OCI-LY7 (cell line): ENCODE results near the gene FKBP9.
"Not testable (repeated sequence)": the region's sequence is repeated elsewhere in the genome, so short reads cannot be mapped to it uniquely, and the experiment has no call there.

Experiments used
- EZH2phosphoT487 ChIP-seq: fragments of 200-600 bp; sonication (generic); IDR thresholded peaks from 2 replicates; pipeline ENCODE4 v1.6.1; 2018; ENCODE audit warnings: low read depth, borderline replicate concordance, mild to moderate bottlenecking, mixed run types, antibody characterized with exemption, low read length, moderate library complexity, mixed read lengths
- TF ChIP-seq, protein P1 (sequence below): fragments of 200-600 bp; sonication (generic); conservative IDR thresholded peaks from 2 replicates; pipeline ENCODE4 v1.5.1; 2014; ENCODE audit warnings: mild to moderate bottlenecking, antibody characterized with exemption, low read length, moderate library complexity, mixed read lengths

DNA sequence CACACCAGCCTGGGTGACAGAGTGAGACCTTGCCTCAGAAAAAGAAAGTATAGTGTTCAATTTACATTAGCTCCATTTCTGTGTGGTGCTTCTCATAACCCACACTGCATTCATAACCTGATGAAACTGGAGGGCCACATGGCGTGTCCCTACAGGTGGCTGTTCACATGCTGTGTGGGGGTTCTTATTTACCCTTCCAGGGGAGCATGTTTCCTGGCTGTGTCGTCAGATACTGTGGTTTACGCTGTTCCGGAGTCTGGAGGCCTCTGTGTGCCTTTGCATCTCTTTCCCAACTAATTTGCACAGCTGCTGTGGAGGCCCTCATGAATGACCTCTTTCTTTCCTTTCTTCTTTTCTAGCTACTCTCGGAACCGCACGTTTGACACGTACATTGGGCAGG, 30.9 kb downstream of the FKBP9 start:
- TF ChIP-seq, protein P1, sequence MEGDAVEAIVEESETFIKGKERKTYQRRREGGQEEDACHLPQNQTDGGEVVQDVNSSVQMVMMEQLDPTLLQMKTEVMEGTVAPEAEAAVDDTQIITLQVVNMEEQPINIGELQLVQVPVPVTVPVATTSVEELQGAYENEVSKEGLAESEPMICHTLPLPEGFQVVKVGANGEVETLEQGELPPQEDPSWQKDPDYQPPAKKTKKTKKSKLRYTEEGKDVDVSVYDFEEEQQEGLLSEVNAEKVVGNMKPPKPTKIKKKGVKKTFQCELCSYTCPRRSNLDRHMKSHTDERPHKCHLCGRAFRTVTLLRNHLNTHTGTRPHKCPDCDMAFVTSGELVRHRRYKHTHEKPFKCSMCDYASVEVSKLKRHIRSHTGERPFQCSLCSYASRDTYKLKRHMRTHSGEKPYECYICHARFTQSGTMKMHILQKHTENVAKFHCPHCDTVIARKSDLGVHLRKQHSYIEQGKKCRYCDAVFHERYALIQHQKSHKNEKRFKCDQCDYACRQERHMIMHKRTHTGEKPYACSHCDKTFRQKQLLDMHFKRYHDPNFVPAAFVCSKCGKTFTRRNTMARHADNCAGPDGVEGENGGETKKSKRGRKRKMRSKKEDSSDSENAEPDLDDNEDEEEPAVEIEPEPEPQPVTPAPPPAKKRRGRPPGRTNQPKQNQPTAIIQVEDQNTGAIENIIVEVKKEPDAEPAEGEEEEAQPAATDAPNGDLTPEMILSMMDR: not testable (repeated sequence)
- not testable (repeated sequence) for TF ChIP-seq EZH2phosphoT487
